ENCODE results near the gene MRPL19.

- TF ChIP-seq POLR2A (IDR thresholded peaks at IDR 0.05; ENCODE audit: insufficient read depth in 1 of 2, low read depth in 2 of 2, low read length in 2 of 2) (no peak), ZNF589 (CRISPR knock-in tag; conservative IDR thresholded peaks at IDR 0.05) (no peak), FOXP1 (IDR thresholded peaks at IDR 0.05) (no peak), FOXP1 (CRISPR knock-in tag; IDR thresholded peaks at IDR 0.05) (no peak), TAF1 (CRISPR knock-in tag; IDR thresholded peaks at IDR 0.05) (no peak), JDP2 (CRISPR knock-in tag; IDR thresholded peaks at IDR 0.05; ENCODE audit: borderline replicate concordance) (no peak), ZBTB7B (CRISPR knock-in tag; IDR thresholded peaks at IDR 0.05) (no peak), TBP (CRISPR knock-in tag; IDR thresholded peaks at IDR 0.05) (no peak), POLR2AphosphoS5 (IDR thresholded peaks at IDR 0.05; ENCODE audit: low read depth, low read length) (no peak), UBTF (CRISPR knock-in tag; IDR thresholded peaks at IDR 0.05) (no peak), ERF (CRISPR knock-in tag; IDR thresholded peaks at IDR 0.05) (no peak), ELK4 (CRISPR knock-in tag; IDR thresholded peaks at IDR 0.05; ENCODE audit: borderline replicate concordance) (no peak)
- TF ChIP-seq, protein P1, sequence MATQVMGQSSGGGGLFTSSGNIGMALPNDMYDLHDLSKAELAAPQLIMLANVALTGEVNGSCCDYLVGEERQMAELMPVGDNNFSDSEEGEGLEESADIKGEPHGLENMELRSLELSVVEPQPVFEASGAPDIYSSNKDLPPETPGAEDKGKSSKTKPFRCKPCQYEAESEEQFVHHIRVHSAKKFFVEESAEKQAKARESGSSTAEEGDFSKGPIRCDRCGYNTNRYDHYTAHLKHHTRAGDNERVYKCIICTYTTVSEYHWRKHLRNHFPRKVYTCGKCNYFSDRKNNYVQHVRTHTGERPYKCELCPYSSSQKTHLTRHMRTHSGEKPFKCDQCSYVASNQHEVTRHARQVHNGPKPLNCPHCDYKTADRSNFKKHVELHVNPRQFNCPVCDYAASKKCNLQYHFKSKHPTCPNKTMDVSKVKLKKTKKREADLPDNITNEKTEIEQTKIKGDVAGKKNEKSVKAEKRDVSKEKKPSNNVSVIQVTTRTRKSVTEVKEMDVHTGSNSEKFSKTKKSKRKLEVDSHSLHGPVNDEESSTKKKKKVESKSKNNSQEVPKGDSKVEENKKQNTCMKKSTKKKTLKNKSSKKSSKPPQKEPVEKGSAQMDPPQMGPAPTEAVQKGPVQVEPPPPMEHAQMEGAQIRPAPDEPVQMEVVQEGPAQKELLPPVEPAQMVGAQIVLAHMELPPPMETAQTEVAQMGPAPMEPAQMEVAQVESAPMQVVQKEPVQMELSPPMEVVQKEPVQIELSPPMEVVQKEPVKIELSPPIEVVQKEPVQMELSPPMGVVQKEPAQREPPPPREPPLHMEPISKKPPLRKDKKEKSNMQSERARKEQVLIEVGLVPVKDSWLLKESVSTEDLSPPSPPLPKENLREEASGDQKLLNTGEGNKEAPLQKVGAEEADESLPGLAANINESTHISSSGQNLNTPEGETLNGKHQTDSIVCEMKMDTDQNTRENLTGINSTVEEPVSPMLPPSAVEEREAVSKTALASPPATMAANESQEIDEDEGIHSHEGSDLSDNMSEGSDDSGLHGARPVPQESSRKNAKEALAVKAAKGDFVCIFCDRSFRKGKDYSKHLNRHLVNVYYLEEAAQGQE (IDR thresholded peaks at IDR 0.05; ENCODE audit: borderline replicate concordance in 1 of 2, low read depth in 1 of 2, low read length in 2 of 2) = no peak
These were observed 10.0 kb downstream of the MRPL19 start for GRCh38 chr2:75656563-75656962.

All from HepG2 (cell line).